ENCODE measurements around the gene ACOXL.

ACOXL gene

DNA sequence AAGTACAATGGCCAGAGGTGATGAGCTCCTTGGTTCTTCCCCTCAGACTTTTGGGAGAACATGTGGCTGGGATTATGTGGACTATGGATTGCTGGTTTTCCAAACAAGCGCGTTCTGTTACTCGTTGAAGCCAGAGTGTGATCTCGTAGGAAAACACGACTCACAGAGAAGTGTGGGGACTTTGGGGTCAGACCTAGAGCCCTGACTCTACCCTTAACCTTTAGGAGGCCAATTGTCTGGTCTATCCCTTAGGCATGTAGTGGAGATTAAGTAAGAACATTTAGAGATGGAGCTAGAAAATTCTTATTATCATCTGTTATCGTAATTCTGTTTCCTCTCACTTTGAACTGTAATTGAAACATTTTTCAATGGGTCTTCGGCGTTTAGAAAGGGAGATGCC, 424.2 kb downstream of the ACOXL start:
- in situ Hi-C loops (cut with HindIII; ENCODE audit: low sequenced_read_pairs): no loop called here
- no peak for DNase-seq (ENCODE audit: low read depth, low spot score)
- TF ChIP-seq CTCF (IDR thresholded peaks at IDR 0.05; ENCODE audit: low read depth, low read length): no peak
- no peak overlapping the region for H3K4me3 ChIP-seq (ENCODE audit: low read depth, low read length)

GRCh38 chr2:111157071-111157661, 424.8 kb downstream of the ACOXL start:
- TF ChIP-seq CTCF (IDR thresholded peaks at IDR 0.05; ENCODE audit: low read depth, low read length): no peak
- in situ Hi-C loops (cut with HindIII; ENCODE audit: low sequenced_read_pairs): no loop called here
- no peak overlapping the region for H3K4me3 ChIP-seq (ENCODE audit: low read depth, low read length)
- no peak for DNase-seq (ENCODE audit: low read depth, low spot score)

DNA sequence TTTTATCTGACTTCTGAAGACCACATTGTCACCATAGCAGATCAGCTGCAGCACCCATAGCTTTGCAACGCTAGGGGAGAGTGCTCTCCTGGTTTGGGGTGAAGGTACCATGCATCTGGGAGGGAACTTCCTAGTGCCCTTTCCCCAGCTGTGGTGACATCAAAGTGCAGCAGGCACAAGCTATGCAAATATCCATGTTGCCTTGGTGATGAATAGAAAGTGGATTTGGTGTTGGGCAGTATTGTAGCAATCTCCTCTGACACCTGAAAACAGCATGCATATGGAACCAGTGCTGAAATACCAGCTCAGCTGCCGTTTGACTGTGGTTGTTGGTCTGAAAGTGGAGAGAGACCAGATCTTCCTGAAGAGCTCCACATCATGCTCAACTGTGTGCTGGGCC, 425.4 kb downstream of the ACOXL start:
- no peak for TF ChIP-seq CTCF (IDR thresholded peaks at IDR 0.05; ENCODE audit: low read depth, low read length)
- H3K4me3 ChIP-seq (ENCODE audit: low read depth, low read length): no peak overlapping the region
- no peak for DNase-seq (ENCODE audit: low read depth, low spot score)
- in situ Hi-C loops (cut with HindIII; ENCODE audit: low sequenced_read_pairs): no loop called here

DNA sequence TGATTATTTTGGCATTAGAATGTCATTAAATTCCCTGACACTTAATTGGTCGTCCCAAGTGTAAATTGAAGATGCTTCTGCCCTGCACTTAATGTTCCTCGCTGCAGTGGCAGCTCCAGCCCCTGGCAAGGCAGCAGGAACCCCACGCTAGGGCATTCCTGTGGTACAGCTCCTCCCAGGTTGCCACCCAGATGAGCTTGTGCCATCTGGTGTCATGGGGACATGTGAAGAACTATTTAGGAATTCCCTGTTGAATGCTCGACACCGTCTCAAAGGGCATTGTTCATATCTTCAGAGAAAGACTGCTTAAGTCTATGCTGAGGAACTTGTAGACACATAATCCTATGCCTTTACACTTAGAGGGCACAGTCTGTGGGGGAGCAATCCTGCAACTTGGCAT, 427.3 kb downstream of the ACOXL start:
- TF ChIP-seq CTCF (IDR thresholded peaks at IDR 0.05; ENCODE audit: low read depth, low read length): no peak
- DNase-seq (ENCODE audit: low read depth, low spot score): no peak
- H3K4me3 ChIP-seq (ENCODE audit: low read depth, low read length): no peak overlapping the region
- in situ Hi-C loops (cut with HindIII; ENCODE audit: low sequenced_read_pairs): no loop called here

GRCh38 chr2:111160758-111161157, 428.4 kb downstream of the ACOXL start:
- in situ Hi-C loops (cut with HindIII; ENCODE audit: low sequenced_read_pairs): no loop called here
- DNase-seq (ENCODE audit: low read depth, low spot score): peak; percentile 89
- H3K4me3 ChIP-seq (ENCODE audit: low read depth, low read length): no peak overlapping the region
- TF ChIP-seq CTCF (IDR thresholded peaks at IDR 0.05; ENCODE audit: low read depth, low read length): no peak

DNA sequence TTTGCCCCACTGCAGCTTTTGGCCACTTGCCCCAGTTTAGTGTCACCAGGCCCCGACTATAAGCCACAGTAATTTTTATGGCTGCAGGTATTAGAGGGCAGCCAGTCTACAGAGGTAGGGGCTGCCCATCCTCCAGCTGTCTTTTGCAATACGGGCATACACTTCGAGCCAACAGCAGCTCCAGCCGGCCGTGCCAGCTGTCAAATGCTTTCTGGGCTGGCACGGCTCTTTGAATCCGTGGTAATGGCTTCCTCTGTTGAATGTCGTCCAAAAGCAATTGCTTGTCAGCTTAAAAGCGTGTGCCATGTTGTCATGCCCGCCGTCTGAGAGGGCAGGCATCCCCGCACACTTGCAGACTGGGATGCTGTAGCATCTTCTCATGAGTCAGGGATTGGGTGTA, 429.6 kb downstream of the ACOXL start:
- in situ Hi-C loops (cut with HindIII; ENCODE audit: low sequenced_read_pairs): no loop called here
- no peak overlapping the region for H3K4me3 ChIP-seq (ENCODE audit: low read depth, low read length)
- no peak for DNase-seq (ENCODE audit: low read depth, low spot score)
- TF ChIP-seq CTCF (IDR thresholded peaks at IDR 0.05; ENCODE audit: low read depth, low read length): no peak

Data from astrocyte of the spinal cord (primary cell).